ENCODE data around the gene ZNF771. TPM values are rescaled to one million over a fixed set of nuclear protein-coding genes. Genes with fewer than 3 reads are reported as not detected.
"Not testable (repeated sequence)": the region's sequence is repeated elsewhere in the genome, so short reads cannot be mapped to it uniquely, and the experiment has no call there.

The ZNF771 gene
- total RNA-seq, 1 experiment from 2014 or later, result 12.0 TPM

DNA sequence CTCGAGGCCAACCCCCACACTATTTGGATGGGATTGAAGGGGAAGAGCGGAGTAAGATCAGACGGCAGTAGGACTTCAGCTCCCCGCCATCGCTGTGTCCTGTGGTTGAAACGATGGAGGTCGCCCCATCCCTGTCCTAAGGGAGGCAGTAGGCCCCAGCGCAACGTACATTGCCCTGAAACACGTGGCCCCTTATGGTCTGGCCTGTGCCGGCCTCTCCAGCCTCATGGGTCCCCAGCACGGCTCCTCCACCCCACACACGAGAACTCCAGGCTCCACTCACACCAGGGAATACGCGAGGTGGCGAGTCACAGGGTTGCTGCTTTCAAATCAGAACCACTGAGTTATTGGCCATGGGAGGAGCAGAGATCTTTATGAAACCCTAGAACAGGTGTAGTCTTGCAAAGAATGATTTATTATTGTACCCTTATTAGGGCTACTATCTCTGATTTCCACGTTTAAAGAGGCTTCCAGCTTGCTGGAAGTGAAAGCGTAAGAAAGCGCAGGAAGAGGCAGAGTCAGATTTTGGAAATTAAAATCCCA, 23.1 kb downstream of the ZNF771 start:
- no peak for DNase-seq (ENCODE audit: low spot score)

DNA sequence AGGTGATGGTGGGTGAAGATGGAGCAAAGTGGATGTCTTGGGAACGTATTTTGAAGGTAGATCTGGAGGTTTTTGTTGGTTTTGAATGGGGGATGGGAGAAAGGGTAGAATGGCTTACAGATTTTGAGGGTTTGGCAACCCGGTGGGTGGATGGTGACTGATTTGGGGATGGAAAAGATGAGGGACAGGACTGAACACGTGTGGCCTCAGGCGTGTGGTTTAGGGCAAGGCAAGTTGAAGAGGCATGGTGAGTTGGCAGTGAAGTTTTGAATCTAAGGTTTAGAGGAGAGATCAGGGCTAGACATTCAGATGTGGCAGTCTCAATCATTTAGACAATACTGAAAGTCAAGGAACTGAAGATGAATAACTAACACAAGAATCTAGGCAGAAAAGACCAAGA, 27.4 kb downstream of the ZNF771 start:
- no peak for DNase-seq (ENCODE audit: low spot score)

DNA sequence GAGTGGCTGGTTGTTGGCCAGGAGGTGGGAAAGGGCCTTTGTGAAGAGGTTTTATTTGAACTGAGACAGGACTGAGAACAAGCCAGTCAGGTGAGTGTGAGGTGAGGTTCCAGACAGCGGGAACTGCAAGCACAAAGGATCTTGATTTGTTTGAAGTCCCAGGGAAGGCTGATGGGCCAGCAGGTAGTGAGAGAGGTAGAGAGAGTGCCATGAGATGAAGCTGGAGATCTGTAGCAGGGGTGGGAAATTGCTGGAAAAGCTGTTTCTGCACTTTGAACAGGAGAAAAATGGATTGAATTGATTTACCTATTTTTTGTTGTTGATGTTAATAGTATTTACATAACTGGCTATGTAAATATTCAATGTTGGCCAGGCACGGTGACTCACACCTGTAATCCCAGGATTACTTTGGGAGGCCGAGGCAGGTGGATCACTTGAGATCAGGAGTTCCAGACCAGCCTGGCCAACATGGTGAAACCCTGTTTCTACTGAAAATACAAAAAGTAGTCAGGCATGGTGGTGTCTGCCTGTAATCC, 30.2 kb downstream of the ZNF771 start:
- DNase-seq (ENCODE audit: low spot score), result no peak

DNA sequence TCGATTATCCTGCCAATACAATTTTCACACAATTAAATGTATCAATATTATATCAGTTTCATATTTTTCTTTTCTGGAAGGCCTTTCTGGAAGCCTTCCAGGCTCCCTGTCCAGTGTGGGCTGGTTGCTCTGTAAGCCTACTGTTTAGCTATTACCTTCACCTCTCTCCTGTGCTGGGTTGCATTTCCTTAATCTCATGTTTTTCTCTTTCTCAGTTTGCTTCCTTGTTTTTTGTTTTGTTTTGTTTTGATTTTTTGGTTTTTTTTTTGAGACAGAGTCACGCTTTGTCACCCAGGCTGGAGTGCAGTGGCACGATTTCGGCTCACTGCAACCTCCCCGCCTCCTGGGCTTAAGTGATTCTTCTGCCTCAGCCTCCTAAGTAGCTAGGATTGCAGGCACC, 31.4 kb downstream of the ZNF771 start:
- no peak for DNase-seq (ENCODE audit: low spot score)

DNA sequence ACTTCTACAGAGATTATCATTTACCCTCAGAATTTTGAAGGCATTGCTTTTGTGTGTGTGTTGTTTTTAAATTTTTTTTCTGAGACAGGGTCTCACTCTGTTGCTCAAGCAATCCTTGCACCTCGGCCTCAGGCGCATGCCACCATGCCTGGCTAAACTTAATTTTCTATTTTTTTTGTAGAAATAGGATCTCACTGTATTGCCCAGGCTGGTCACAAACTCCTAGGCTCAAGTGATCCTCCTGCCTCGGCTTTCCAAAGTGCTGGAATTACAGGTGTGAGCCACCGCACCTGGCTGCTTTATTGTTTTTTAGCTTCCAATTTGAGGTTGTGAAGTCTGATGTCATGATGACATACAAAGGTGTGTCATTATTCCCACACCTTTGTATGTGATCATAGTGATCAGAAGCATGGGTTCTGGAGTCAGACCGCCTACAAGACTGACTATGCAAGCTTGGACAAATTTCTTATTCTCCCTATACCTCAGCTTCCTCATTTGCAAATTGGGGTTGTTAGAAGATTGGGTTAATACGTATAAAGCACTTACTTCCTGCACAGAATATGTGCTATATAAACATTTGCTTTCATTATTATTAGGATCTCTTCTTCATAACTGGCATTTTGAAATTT, 32.4 kb downstream of the ZNF771 start:
- no peak for DNase-seq (ENCODE audit: low spot score)

DNA sequence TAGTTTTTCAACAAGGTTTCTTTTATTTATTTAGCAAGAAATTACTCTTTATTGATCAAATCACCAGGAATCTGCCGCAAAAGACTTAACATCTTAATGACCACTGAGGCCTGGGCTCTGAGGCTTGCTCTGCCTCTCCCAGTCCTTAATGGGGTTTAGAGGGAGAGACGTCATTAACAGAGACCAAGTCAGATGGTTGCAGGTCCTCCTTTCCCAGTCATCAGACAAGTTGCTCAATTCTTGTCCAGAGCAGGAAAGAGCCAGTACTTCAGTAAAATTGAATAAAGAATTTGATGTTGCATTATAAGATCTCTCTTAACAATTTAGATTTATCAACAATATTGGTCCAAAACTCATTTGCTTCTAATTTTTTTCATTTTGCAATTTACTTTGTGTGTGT, 36.2 kb downstream of the ZNF771 start:
- DNase-seq (ENCODE audit: low spot score), result no peak

DNA sequence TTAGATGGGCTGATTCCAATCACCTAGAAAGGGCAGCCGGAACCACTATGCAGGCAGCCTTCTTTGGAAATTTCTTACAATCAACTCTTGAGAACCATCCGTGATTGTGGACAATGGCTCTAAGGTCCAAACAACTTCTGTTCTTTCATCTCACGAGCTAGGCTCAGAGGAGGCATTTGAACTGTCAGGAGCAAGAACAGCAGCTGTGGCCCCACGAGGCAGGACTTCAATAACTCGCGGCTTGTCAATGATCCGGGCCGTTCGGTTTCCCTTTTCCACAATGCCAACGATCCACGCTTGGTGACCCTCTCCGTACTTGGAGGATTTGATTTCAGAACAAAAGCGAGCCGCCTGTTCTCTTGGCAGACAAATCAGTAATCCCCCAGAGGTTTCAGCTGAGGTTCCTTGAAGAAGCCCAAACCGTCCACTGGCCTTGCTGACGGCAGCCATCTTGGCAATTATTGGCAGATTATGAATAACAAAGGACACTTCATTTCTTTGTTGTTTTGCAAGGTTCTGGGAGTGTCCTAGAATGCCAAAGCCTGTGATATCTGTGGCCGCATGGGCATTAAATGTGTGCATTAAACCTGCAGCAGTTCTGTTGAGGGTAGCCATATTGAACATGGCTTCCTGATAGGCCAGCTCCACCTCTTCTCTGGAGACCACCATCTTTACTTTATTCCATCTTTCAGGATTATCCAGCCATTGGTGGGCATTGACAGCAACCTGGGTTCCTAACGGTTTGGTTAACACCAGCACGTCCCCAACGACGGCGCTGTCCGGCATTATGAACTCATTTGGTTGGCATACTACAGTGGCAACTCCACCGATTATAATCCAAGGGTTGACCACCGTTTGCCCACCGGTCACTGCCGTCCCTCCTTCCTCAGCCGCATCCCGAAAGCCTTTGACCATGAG, 37.1 kb downstream of the ZNF771 start:
- DNase-seq (ENCODE audit: low spot score), result no peak

DNA sequence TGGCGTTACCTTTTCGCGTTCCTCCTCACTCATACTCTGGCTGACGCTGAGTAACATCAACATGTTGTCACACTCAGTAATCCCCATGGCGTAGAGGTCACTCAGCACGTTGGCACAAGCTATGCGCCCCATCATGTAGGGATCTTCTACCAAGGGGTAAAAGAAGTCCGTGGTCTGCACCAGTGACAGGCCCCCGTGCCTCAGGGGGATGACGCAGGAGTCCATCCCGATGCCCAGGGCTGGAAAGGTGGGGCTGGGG, 37.7 kb downstream of the ZNF771 start:
- no peak for DNase-seq (ENCODE audit: low spot score)

DNA sequence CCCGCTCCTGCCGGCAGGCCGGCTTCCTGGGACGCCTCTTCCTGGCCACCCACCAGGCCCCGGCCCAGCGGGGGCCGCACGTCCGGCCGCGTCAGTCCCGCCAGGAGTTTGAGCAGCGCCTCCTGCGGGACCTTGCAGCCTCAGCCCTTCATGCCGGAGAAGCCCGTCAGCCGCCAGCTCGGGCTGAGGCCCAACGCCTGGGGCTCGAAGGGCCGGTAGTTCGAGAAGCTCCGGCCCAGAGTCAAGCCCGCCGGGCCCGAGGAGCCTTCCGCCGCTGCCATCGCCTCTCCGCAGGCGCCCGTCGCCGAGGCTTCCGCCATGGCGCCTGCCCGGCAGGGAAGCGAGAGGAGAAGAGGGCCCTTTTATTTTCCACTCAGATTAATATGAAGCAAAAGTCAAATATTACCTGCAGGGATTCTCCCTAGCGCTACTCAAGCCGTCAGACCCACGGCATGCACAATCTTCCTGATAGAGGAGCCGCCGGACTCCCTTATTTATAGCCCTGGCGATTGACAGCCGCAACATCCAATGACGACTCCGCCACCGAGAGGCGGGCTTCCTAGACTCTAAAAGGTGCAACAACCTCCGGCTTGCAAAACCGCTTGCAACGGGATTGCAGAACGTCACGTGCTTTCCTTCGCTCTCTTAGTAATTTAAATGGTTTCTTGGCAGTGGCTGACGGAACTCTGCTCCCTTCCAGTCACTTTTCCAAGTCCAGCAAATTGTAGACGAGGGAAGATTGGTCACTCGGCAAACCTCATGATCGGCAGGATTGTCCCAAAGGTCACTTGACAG, 38.2 kb downstream of the ZNF771 start, which contains the start of gene SEPHS2:
Gene SEPHS2, minus strand, starts transcription at position 467 of the 795 bp plus-strand sequence. Its CDS starts 147 bp downstream, at position 320.
- DNase-seq (ENCODE audit: low spot score), result peak; percentile 95

DNA sequence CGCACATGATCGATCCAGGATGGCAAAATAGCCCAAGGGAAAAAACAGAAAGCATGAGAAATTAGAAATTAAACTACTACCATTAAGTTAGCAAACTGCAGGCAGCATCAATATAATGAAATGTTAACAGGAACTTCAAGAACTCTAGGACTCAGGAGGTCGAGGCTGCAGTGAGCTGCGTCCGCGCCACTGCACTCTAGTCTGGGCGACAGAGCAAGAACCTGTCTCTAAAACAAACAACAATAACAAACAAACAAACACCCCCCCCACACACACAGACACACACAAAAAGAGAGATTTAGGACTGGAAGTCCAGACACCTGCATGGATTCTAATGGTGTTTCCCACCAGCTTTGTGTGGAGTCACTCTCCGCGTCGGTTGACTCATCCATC, 38.8 kb downstream of the ZNF771 start:
- DNase-seq (ENCODE audit: low spot score), result no peak

DNA sequence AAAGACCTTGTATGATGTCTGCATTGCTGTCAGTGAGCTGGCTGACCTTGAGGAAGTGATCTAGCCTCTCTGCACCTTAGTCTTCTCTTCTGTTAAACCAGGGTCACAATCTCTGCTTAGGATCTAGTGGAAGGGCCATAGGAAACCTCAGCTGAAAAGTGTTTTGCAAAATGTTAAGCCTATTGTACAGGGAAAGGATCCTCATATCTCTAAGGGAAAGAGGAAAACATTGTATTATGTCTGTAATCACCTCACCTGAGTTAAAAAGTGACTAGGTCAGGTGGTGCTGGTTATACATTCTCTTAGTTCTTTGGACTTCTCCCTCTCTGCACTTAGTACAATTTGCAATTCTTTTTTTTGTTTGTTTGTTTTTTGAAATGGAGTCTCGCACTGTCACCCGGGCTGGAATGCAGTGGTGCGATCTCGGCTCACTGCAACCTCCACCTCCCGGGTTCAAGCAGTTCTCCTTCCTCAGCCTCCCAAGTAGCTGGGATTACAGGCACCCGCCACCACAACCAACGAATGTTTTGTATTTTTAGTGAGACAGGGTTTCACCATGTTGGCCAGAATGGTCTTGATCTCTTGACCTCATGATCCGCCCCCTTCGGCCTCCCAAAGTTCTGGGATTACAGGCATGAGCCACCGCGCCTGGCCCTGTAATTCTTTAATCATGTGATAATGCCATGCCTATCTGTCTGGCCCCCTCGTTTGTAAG, 40.3 kb downstream of the ZNF771 start:
- DNase-seq (ENCODE audit: low spot score), result no peak

DNA sequence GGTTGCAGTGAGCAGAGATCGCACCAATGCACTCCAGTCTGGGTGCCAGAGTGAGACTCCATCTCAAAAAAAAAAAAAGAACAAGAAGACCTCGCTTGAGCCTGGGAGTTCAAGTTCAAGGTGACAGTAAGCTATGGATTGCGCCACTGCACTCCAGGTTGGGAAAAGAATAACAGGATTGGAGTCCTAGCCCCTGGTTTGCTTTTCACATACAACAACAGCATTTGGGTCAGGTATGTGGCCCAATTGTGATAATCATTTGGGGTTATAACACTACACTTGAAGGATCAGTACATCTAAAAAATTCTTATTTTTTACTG, 41.7 kb downstream of the ZNF771 start:
- no peak for DNase-seq (ENCODE audit: low spot score)

DNA sequence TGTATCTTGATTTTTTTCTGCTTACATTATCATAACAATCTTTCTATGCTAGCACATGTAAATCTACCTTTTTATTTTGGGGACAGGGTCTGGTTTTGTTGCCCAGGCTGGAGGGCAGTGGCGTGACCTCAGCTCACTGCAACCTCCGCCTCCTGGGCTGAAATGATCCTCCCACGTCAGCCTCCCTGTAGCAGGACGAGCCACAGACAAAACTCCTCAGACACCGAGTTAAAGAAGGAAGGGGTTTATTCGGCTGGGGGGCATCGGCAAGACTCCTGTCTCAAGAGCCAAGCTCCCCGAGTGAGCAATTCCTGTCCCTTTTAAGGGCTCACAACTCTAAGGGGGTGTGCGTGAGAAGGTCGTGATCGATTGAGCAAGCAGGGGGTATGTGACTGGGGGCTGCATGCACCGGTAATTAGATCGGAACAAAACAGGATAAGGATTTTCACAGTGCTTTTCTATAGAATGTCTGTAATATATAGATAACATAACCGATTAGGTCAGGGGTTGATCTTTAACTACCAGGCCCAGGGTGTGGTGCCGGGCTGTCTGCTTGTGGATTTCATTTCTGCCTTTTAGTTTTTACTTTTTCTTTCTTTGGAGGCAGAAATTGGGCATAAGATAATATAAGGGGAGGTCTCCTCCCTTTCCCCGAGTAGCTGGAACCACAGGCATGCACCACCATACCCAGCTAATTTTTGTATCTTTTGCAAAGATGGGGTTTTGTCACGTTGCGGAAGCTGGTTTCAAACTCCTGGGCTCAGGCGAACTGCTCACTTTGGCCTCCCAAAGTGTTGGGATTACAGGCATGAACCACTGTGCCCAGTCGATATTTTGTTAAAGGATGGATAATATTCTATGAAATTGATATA, 45.5 kb downstream of the ZNF771 start:
- DNase-seq (ENCODE audit: low spot score), result not testable (repeated sequence)

DNA sequence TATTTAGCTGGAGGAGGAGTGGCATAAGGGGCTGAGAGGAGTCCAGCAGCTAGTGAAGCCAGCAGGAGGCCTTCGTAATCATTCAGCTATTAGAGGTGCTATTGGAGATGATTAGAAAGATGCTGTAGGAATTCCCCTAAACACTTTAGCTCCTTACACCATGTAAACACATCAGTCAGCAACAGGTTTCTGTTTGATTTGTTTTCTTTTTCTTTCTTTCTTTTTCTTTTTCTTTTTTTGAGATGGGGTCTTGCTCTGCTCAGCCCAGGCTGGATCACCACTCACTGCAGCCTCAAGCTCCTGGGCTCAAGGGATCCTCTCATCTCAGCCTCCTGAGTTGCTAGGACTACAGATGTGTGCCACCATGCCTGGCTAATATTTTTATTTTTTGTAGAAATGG, 48.9 kb downstream of the ZNF771 start:
- DNase-seq (ENCODE audit: low spot score), result no peak

DNA sequence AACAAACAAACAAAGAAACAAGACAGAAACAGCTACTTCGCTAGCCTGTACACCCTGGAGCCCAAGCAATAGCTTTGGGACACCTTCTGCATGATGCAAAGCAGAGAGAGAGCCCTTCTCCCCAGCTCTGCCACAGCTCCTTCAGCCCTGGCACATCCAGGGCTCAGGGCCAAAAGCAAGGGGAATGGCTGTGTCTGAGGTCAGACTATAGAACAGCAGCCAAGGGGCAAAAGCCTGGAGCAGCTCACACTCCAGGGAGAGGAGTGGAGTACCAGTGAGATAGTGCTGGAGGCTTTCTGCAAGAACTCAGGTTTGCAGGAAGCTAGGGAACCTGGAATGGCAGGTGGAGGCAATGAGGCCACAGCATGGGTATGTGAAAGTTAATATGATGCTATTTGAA, 49.9 kb downstream of the ZNF771 start:
- DNase-seq (ENCODE audit: low spot score), result no peak

DNA sequence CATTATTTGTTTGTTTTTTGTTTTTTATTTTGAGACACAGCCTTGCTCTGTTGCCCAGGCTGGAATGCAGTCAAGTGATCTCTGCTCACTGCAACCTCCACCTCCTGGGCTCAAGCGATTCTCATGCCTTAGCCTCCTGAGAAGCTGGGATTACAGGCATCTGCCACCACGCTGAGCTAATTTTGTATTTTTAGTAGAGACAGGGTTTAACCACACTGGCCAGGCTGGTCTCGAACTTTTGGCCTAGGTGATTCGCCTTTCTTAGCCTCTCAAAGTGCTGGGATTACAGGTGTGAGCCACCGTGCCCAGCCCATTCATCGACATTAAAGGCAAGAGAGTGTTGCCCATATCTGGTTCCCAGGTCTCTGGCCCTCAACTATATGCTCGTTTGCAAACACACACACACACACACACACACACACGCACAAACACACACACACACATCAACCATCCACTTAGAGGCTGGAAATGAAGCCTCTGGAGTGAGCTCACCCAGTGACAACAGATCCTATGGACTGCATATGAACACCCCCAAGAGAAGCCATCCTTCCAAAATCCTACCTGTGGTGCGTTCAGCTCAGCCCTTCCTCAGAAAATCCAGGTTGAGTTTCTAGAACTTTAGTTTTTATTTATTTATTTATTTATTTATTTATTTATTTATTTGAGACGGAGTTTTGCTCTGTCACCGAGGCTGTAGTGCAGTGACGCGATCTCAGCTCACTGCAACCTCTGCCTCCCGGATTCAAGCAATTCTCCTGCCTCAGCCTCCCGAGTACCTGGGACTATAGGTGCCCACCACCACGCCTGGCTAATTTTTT, 50.5 kb downstream of the ZNF771 start:
- DNase-seq (ENCODE audit: low spot score), result no peak

DNA sequence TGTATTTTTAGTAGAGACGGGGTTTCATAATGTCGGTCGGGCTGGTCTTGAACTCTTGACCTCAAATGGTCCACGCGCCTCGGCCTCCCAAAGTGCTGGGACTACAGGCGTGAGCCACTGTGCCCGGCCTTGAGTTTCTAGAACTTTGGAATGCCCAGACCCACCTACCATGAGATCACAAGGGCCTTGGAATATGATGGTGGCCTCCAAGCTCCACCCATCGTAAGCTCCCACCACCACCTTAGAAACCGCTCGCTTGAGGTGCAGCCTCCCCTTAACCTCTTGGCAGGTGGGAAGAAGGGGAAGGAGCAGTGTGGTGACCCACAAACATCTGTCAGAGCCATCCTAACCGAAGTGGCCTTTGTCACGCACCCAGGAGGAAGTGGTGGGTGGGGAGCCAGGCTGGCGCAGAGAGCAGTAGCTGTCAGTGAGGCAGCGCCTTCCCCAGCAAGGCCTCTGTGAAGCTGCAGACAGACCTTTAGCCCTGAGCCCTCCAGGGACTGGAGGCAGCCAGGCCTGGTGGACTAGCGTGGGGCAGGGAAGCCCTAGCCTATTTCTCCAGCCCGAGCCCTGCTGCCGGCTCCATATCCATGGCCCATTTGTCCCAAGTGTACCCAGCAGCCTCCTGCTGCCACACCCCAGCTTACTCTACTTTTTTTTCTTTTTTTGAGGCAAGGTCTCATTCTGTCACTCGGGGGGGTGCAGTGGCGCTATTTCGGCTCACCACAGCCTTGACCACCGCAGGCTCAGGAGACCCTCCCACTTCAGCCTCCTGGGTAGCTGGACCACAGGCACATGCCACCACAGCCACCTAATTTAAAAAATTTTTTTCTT, 51.4 kb downstream of the ZNF771 start:
- DNase-seq (ENCODE audit: low spot score), result no peak

DNA sequence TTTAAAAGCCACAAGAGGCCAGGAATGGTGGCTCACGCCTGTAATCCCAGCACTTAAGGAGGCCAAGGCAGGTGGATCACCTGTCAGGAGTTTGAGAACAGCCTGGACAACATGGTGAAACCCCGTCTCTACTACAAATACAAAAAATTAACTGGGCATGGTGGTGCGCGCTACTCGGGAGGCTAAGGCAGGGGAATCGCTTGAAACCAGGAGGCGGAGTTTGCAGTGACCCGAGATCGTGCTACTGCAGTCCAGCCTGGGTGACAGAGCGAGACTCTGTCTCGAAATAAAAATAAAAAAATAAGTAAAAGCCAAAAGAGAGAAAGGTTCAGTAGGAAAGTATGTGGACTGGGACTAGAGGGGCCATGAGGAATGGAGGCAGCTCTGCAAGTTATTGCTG, 52.0 kb downstream of the ZNF771 start:
- no peak for DNase-seq (ENCODE audit: low spot score)

DNA sequence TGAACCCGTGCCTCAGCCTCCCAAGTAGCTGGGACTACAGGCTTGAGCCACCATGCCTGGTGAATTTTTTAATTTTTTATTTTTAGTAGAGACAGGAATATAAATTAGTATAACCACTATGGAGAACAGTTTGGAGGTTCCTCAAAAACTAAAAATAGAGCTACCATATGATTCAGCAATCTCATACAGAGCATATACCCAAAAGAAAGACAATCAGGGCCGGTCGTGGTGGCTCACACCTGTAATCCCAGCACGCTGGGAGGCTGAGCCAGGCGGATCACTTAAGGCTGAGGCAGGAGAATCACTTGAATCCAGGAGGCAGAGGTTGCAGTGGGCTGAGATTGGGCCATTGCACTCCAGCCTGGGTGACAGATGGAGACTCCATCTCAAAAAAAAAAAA, 54.0 kb downstream of the ZNF771 start:
- not testable (repeated sequence) for DNase-seq (ENCODE audit: low spot score)

All from H4 (cell line).